PC-3 (cell line): ENCODE measurements around the gene PDCD11. TPM values are rescaled to one million over a fixed set of nuclear protein-coding genes. Genes with fewer than 3 reads are reported as not detected.

Source experiments
- ATAC-seq: fragments of 200-7000 bp; cut with Tn5 transposase; 2 replicates; pipeline ENCODE4 v1.9.1; 2020; ENCODE audit warnings: mild to moderate bottlenecking, moderate library complexity
- BruUV-seq: library from RNA; stranded (reverse); fragments of 400-500 nt; replicated peaks from 2 replicates; lab custom pipeline; 2021; lab: Mats Ljungman, UMichigan
- CTCF ChIA-PET: fragments of 300-600 bp; sonication (Branson Sonifier 250); formaldehyde crosslinking; loops from one replicate; lab custom pipeline; 2022; ENCODE audit warnings: antibody characterized with exemption; lab: Charles Lee
- POLR2A ChIA-PET: fragments of 300-600 bp; sonication (Branson Sonifier 250); formaldehyde crosslinking; loops from one replicate; lab custom pipeline; 2022; ENCODE audit warnings: antibody characterized with exemption; ENCODE audit not compliant: unreplicated experiment; lab: Charles Lee
- DNase-seq: peaks from one replicate; pipeline ENCODE4 v3.0.0-alpha.2; 2015
- H2AFZ ChIP-seq: fragments of 300-600 bp; sonication (generic); 2 replicates; pipeline ENCODE4 v1.6.0; 2016; ENCODE audit warnings: antibody characterized with exemption, low read length
- H3F3A ChIP-seq: fragments of 300-600 bp; sonication (generic); one replicate; pipeline ENCODE4 v1.6.0; 2017; ENCODE audit warnings: antibody characterized with exemption, low read length, control low read depth, mild to moderate bottlenecking; ENCODE audit not compliant: unreplicated experiment
- H3K27ac ChIP-seq: fragments of 300-600 bp; sonication (generic); 2 replicates; pipeline ENCODE4 v1.5.1; 2016; ENCODE audit warnings: mild to moderate bottlenecking, low read length
- H3K27me3 ChIP-seq: fragments of 300-600 bp; sonication (generic); 2 replicates; pipeline ENCODE4 v1.6.1; 2016; ENCODE audit warnings: low read length, mixed read lengths
- H3K36me3 ChIP-seq: fragments of 300-600 bp; sonication (generic); 2 replicates; pipeline ENCODE4 v1.6.1; 2016; ENCODE audit warnings: low read depth, mixed run types, low read length, mixed read lengths
- H3K4me1 ChIP-seq: fragments of 300-600 bp; sonication (generic); 2 replicates; pipeline ENCODE4 v1.5.1; 2016; ENCODE audit warnings: low read length; ENCODE audit not compliant: insufficient read depth
- H3K4me2 ChIP-seq: fragments of 300-600 bp; sonication (generic); 2 replicates; pipeline ENCODE4 v1.6.0; 2016; ENCODE audit warnings: low read length
- H3K4me3 ChIP-seq: fragments of 300-600 bp; sonication (generic); 2 replicates; pipeline ENCODE4 v1.5.1; 2016; ENCODE audit warnings: mild to moderate bottlenecking, low read length, mixed read lengths
- H3K79me2 ChIP-seq: fragments of 300-600 bp; sonication (generic); 2 replicates; pipeline ENCODE4 v1.6.1; 2017; ENCODE audit warnings: low read length, mixed read lengths
- H3K9ac ChIP-seq: fragments of 300-600 bp; sonication (generic); 2 replicates; pipeline ENCODE4 v1.6.0; 2016; ENCODE audit warnings: mild to moderate bottlenecking, low read length
- H3K9me2 ChIP-seq: fragments of 300-600 bp; sonication (generic); replicated peaks from 2 replicates; pipeline ENCODE4 v1.6.1; 2016; ENCODE audit warnings: mixed run types, low read length, mixed read lengths
- H3K9me3 ChIP-seq: fragments of 300-600 bp; sonication (generic); 2 replicates; pipeline ENCODE4 v1.6.1; 2016; ENCODE audit warnings: low read length, mixed read lengths
- H4K20me1 ChIP-seq: fragments of 300-600 bp; sonication (generic); 2 replicates; pipeline ENCODE4 v1.6.1; 2016; ENCODE audit warnings: low read length, mixed read lengths
- EZH2 ChIP-seq: fragments of 300-600 bp; sonication (generic); IDR thresholded peaks from one replicate; pipeline ENCODE4 v1.6.1; 2017; ENCODE audit warnings: antibody characterized with exemption, mild to moderate bottlenecking, low read length; ENCODE audit not compliant: unreplicated experiment
- EZH2phosphoT487 ChIP-seq: fragments of 300-600 bp; sonication (generic); IDR thresholded peaks from 2 replicates; pipeline ENCODE4 v1.6.1; 2018; ENCODE audit warnings: mild to moderate bottlenecking, antibody characterized with exemption, low read length, borderline replicate concordance
- intact Hi-C: fragments of 100-400 bp; cut with micrococcal nuclease; formaldehyde crosslinking; loops from 2 replicates; pipeline ENCODE4 v1.9.0; 2023
- total RNA-seq: library from RNA; depleted of rRNA; stranded (reverse); fragments of >200 nt; gene quantifications from 2 replicates; pipeline ENCODE4 v1.2.3, GENCODE V29; 2014
- TF ChIP-seq, protein P1 (sequence below): fragments of 300-600 bp; sonication (generic); conservative IDR thresholded peaks from 2 replicates; pipeline ENCODE4 v1.5.1; 2017; ENCODE audit warnings: antibody characterized with exemption, low read depth, mild to moderate bottlenecking, low read length

The PDCD11 gene
- total RNA-seq, 1 experiment from 2014 or later: 41.9 TPM

DNA sequence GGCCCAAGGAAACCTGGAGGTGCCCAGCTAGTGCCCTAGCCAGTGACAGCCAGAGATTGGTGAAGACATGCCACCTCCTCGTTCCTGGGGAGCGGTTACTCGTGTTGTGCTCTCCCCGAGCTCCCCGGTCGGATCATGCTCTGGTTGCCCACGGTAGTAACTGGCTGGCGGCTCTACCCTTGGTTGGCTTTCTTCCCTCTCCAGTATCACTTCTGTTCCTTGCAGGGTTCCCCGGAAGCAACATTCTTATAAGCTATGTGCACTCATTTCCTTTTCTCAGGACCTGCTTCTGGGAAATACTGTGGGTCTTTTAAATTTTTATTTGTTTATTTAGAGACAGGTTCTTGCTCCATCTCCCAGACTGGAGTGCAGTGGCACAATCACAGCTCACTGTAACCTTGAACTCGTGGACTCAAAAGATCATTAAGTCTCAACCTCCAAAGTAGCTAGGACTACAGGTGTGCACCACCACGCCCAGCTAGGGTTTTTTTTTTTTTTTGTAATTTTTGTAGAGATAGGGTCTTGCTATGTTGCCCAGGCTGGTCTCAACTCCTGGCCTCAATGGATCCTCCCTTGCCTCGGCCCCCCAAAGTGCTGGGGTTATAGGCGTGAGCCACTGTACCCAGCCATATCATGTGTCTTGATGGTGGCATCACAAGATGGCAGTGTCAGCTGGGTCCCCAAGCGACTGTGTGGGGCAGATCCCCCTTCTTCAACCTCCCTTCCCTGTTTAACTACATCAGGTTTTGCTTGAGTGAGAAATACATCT is 69.2 kb downstream of the PDCD11 start:
- intact Hi-C loops: no loop called here
- Histone ChIP-seq H3K9me2 (no peaks in the 10 kb centered on the region), H3K9ac (no peak overlapping the region), H3K4me2 (no peak overlapping the region), H3K79me2 (no peaks in the 10 kb centered on the region), H4K20me1 (no peaks in the 10 kb centered on the region), H2AFZ (no peak overlapping the region), H3K27me3 (no peaks in the 10 kb centered on the region), H3K27ac (no peak overlapping the region), H3K36me3 (no peaks in the 10 kb centered on the region), H3K9me3 (no peaks in the 10 kb centered on the region), H3K4me1 (no peaks in the 10 kb centered on the region), H3F3A (no peaks in the 10 kb centered on the region), H3K4me3 (no peak overlapping the region)
- DNase-seq: peak; percentile 21
- ChIA-PET CTCF (interaction anchor here (0.5 kb wide), 1 partner anchor 49 kb away, joined by 3 read pairs; no protein-coding TSS in a partner anchor), POLR2A (no interaction called here)
- no TSS peak for BruUV-seq
- TF ChIP-seq EZH2phosphoT487: no peak
- no peak for TF ChIP-seq EZH2
- TF ChIP-seq, protein P1, sequence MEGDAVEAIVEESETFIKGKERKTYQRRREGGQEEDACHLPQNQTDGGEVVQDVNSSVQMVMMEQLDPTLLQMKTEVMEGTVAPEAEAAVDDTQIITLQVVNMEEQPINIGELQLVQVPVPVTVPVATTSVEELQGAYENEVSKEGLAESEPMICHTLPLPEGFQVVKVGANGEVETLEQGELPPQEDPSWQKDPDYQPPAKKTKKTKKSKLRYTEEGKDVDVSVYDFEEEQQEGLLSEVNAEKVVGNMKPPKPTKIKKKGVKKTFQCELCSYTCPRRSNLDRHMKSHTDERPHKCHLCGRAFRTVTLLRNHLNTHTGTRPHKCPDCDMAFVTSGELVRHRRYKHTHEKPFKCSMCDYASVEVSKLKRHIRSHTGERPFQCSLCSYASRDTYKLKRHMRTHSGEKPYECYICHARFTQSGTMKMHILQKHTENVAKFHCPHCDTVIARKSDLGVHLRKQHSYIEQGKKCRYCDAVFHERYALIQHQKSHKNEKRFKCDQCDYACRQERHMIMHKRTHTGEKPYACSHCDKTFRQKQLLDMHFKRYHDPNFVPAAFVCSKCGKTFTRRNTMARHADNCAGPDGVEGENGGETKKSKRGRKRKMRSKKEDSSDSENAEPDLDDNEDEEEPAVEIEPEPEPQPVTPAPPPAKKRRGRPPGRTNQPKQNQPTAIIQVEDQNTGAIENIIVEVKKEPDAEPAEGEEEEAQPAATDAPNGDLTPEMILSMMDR: no peak
- no peak; the same call in 1 of the 2 replicates for ATAC-seq

GRCh38 chr10:103466734-103467133 is 70.3 kb downstream of the PDCD11 start:
- Histone ChIP-seq H3K9me2 (no peaks in the 10 kb centered on the region), H3K27ac (no peak overlapping the region), H2AFZ (no peak overlapping the region), H3F3A (no peaks in the 10 kb centered on the region), H3K36me3 (no peaks in the 10 kb centered on the region), H3K4me2 (no peak overlapping the region), H3K4me3 (no peak overlapping the region), H3K79me2 (no peaks in the 10 kb centered on the region), H3K4me1 (peaks cover 10% of the 10 kb centered on the region), H3K9ac (no peak overlapping the region), H3K9me3 (no peaks in the 10 kb centered on the region), H3K27me3 (no peaks in the 10 kb centered on the region), H4K20me1 (no peaks in the 10 kb centered on the region)
- CTCF ChIA-PET: no interaction called here
- BruUV-seq: no TSS peak
- TF ChIP-seq, protein P1: no peak
- TF ChIP-seq EZH2 (no peak), EZH2phosphoT487 (no peak)
- intact Hi-C loops: no loop called here
- no peak for ATAC-seq
- POLR2A ChIA-PET: no interaction called here
- no peak for DNase-seq

- no peaks in the 10 kb centered on the region for H3K9me2 ChIP-seq
- H3K4me2 ChIP-seq: no peak overlapping the region
- no peaks in the 10 kb centered on the region for H4K20me1 ChIP-seq
- ChIA-PET CTCF (no interaction called here), POLR2A (no interaction called here)
- no peaks in the 10 kb centered on the region for H3K36me3 ChIP-seq
- intact Hi-C loops: no loop called here
- TF ChIP-seq EZH2 (no peak), EZH2phosphoT487 (no peak)
- TF ChIP-seq, protein P1: no peak
- no peaks in the 10 kb centered on the region for H3F3A ChIP-seq
- BruUV-seq: no TSS peak
- H3K4me1 ChIP-seq: peaks cover 15% of the 10 kb centered on the region
- H3K27me3 ChIP-seq: no peaks in the 10 kb centered on the region
- no peak overlapping the region for H3K27ac ChIP-seq
- H2AFZ ChIP-seq: no peak overlapping the region
- no peaks in the 10 kb centered on the region for H3K79me2 ChIP-seq
- DNase-seq (no peak), ATAC-seq (no peak)
- H3K9me3 ChIP-seq: no peaks in the 10 kb centered on the region
- no peak overlapping the region for H3K4me3 ChIP-seq
- no peak overlapping the region for H3K9ac ChIP-seq
Observed at GRCh38 chr10:103467406-103467805, 71.0 kb downstream of the PDCD11 start.
